Astrocyte (in vitro differentiated cells and primary cell): ENCODE results near the gene TMED6.

ENCODE experiments used
- EZH2 ChIP-seq: IDR thresholded peaks from 2 replicates; pipeline ENCODE4 v1.6.1; 2012; ENCODE audit warnings: mild to moderate bottlenecking, low read length, inconsistent platforms; ENCODE audit not compliant: insufficient read depth
- TF ChIP-seq, protein P1 (sequence below): IDR thresholded peaks from 2 replicates; pipeline ENCODE4 v1.5.1; 2011; ENCODE audit warnings: low read depth, mild to moderate bottlenecking, inconsistent platforms, low read length, moderate library complexity; ENCODE audit not compliant: insufficient read depth

DNA sequence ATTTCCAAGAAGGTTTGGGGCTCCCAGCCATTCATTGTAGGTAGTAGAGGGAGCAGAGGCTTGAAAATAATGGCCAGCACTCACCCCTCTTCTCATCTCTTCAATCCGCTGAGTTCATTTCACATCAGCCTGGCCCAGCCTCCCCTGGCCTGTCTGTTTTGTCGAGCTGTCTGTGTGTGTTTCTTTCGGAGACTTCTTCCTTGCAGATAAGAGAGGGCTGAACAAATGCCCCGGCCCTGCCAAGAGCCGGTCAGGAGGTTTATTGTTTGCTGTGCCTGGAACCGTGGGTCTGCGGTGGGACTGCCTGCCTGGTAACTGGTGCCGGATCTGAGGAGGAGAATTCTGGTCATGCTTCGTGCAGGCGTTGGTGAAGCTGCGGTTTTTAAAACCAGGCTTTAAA, 37.1 kb downstream of the TMED6 start:
- TF ChIP-seq, protein P1, sequence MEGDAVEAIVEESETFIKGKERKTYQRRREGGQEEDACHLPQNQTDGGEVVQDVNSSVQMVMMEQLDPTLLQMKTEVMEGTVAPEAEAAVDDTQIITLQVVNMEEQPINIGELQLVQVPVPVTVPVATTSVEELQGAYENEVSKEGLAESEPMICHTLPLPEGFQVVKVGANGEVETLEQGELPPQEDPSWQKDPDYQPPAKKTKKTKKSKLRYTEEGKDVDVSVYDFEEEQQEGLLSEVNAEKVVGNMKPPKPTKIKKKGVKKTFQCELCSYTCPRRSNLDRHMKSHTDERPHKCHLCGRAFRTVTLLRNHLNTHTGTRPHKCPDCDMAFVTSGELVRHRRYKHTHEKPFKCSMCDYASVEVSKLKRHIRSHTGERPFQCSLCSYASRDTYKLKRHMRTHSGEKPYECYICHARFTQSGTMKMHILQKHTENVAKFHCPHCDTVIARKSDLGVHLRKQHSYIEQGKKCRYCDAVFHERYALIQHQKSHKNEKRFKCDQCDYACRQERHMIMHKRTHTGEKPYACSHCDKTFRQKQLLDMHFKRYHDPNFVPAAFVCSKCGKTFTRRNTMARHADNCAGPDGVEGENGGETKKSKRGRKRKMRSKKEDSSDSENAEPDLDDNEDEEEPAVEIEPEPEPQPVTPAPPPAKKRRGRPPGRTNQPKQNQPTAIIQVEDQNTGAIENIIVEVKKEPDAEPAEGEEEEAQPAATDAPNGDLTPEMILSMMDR: no peak
- TF ChIP-seq EZH2: no peak
